Suprapubic skin (tissue), 4 donors: Measurements from ENCODE around the gene NUDT1. TPM values are rescaled to one million over a fixed set of nuclear protein-coding genes. Genes with fewer than 3 reads are reported as not detected.

ENCODE experiments used
- DNase-seq, 2 donors: peaks; one replicate each; pipeline ENCODE4 v3.0.0-alpha.2; 2019; ENCODE audit warnings: low spot score in 2 of 2
- H3K27ac ChIP-seq: fragments of 200-600 bp; sonication (generic); one replicate; pipeline ENCODE4 v1.5.1; 2019
- H3K27me3 ChIP-seq: fragments of 200-600 bp; sonication (generic); one replicate; pipeline ENCODE4 v1.5.1; 2019
- H3K36me3 ChIP-seq: fragments of 200-600 bp; sonication (generic); one replicate; pipeline ENCODE4 v1.5.1; 2019
- H3K4me1 ChIP-seq: fragments of 200-600 bp; sonication (generic); one replicate; pipeline ENCODE4 v1.5.1; 2019
- H3K4me3 ChIP-seq: fragments of 200-600 bp; sonication (generic); one replicate; pipeline ENCODE4 v1.5.1; 2019; ENCODE audit warnings: mild to moderate bottlenecking
- H3K9me3 ChIP-seq: fragments of 200-600 bp; sonication (generic); one replicate; pipeline ENCODE4 v1.5.1; 2019
- EP300 ChIP-seq: sonication (generic); formaldehyde crosslinking; IDR thresholded peaks from one replicate; pipeline ENCODE4 v1.6.1; 2017; ENCODE audit warnings: antibody characterized with exemption
- POLR2A ChIP-seq, 2 donors: fragments of 450-650 bp; IDR thresholded peaks; one replicate each; pipeline ENCODE4 v1.6.1; 2017; ENCODE audit warnings: antibody characterized with exemption in 2 of 2, mild to moderate bottlenecking in 2 of 2, moderate library complexity in 2 of 2
- POLR2AphosphoS5 ChIP-seq, 3 donors: sonication (generic); formaldehyde crosslinking; IDR thresholded peaks; one replicate each; pipeline ENCODE4 v1.6.1; 2017; ENCODE audit warnings: antibody characterized with exemption in 3 of 3
- WGBS: methylation state at CpG from one replicate; pipeline ENCODE4 v1.1.5; 2018; 5-methylcytosine and 5-hydroxymethylcytosine counted together
- total RNA-seq, 4 donors: library from RNA; depleted of rRNA; stranded (reverse); fragments of >200 nt; gene quantifications; one replicate each; pipeline ENCODE4 v1.1.0, GENCODE V29; 2016
- TF ChIP-seq, protein P1 (sequence below), 2 donors: fragments of 200-600 bp in 1 of 2; fragments of 450-650 bp in 1 of 2; sonication (generic) in 1 of 2; IDR thresholded peaks; one replicate each; pipeline ENCODE4 v1.5.1; 2016 to 2019; ENCODE audit warnings: antibody characterized with exemption in 2 of 2, mild to moderate bottlenecking in 1 of 2, moderate library complexity in 1 of 2

Gene NUDT1
- total RNA-seq, 4 donors from 2014 or later = 24.1 to 39.4 (median 28.3) TPM

DNA sequence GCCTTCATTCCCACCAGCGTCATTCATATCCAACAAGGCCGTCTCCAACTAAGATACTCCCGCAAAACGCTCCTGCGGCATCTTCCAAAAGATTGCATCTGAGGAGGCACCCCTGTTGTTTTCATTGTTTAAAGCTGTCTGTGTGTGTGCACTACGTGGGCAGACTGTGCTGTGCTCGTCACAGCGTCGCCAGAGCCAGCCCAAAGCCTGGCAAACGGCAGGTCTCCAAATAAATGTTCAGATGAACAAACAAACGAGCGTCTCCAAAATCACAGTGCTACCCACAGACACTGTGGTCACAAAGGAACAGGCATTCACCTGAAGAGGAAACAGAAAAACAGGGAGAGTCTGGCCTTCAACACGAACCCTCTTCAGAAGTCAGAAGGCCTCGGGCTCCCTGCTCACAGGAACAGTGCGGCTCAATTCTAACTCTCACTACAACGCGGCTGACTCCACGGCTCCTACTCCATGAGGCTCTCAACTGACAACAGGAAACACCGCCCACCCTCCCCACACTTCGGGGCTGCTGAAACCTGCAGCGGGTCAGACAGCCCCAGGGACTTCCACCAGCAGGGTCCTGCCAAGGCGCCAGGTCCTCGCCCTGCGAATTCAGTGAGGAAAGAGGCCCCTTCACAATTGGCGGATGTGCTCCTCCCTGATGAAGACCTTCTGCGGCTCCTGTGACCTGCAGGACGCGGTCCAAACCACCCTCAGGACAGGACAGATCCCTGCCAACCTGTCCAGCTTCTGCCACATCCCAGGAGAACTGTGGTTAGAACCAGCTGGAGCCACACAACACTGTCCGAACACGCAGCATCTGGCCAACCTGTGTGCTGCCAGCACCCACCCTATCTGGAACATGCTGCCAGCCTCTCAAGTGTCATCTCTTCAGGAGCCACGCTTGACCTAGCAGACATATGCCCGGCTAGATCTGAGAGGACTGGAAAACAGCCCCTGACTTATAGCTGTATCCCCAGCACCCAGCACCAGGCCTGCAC lies 45.3 kb upstream of the NUDT1 start:
- 94% methylated on average over 17 of the region's 32 CpGs for WGBS
- Histone ChIP-seq H3K4me3 (no peak overlapping the region), H3K4me1 (no peaks in the 10 kb centered on the region), H3K9me3 (no peaks in the 10 kb centered on the region), H3K36me3 (peaks cover 27% of the 10 kb centered on the region), H3K27me3 (no peaks in the 10 kb centered on the region), H3K27ac (no peak overlapping the region)
- no peak for TF ChIP-seq POLR2AphosphoS5 (IDR thresholded peaks at IDR 0.05)
- TF ChIP-seq POLR2A (IDR thresholded peaks at IDR 0.05) = no peak
- TF ChIP-seq, protein P1, sequence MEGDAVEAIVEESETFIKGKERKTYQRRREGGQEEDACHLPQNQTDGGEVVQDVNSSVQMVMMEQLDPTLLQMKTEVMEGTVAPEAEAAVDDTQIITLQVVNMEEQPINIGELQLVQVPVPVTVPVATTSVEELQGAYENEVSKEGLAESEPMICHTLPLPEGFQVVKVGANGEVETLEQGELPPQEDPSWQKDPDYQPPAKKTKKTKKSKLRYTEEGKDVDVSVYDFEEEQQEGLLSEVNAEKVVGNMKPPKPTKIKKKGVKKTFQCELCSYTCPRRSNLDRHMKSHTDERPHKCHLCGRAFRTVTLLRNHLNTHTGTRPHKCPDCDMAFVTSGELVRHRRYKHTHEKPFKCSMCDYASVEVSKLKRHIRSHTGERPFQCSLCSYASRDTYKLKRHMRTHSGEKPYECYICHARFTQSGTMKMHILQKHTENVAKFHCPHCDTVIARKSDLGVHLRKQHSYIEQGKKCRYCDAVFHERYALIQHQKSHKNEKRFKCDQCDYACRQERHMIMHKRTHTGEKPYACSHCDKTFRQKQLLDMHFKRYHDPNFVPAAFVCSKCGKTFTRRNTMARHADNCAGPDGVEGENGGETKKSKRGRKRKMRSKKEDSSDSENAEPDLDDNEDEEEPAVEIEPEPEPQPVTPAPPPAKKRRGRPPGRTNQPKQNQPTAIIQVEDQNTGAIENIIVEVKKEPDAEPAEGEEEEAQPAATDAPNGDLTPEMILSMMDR (IDR thresholded peaks at IDR 0.05) = no peak
- no peak for TF ChIP-seq EP300
- no peak for DNase-seq

DNA sequence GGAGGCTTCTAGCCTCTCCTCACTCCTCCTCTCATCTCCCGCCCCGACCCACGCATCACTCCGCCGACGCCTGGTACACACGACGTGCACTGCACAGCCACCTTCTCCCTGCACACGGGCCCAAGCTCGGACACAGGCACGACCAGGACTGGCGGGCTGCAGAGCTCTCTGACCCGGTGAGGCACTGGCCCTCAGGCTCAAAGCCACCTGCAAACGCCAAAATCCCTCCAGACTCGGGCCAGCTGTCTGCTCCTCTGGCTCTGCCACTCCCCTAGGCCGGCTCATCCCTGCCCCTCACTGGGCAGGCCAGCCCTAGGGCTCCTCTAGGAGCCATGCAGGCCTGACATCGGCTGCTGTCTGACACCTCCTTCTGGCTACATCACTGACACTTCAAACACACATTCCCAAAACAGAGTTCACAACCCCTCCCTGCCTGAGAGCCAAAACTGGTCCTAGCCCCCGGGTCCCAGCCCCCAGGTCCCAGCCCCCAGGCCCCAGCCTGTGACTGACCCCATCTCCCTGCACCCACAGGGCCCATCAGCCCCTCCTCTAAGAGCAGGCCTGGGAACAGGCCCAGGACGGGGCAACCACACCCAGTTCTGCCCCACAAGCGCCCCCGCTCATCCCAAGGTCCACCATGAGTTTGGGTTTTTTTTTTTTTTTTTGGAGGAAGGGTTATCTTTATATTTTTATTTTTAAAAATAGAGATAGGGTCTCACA lies 44.4 kb upstream of the NUDT1 start:
- WGBS = 93% methylated on average over 21 of the region's 21 CpGs
- Histone ChIP-seq H3K4me3 (no peak overlapping the region), H3K9me3 (no peaks in the 10 kb centered on the region), H3K27me3 (no peaks in the 10 kb centered on the region), H3K4me1 (no peaks in the 10 kb centered on the region), H3K36me3 (peaks cover 27% of the 10 kb centered on the region), H3K27ac (no peak overlapping the region)
- TF ChIP-seq POLR2A (IDR thresholded peaks at IDR 0.05) = no peak
- no peak for TF ChIP-seq EP300
- TF ChIP-seq, protein P1 (IDR thresholded peaks at IDR 0.05) = no peak
- no peak for TF ChIP-seq POLR2AphosphoS5 (IDR thresholded peaks at IDR 0.05)
- no peak for DNase-seq

DNA sequence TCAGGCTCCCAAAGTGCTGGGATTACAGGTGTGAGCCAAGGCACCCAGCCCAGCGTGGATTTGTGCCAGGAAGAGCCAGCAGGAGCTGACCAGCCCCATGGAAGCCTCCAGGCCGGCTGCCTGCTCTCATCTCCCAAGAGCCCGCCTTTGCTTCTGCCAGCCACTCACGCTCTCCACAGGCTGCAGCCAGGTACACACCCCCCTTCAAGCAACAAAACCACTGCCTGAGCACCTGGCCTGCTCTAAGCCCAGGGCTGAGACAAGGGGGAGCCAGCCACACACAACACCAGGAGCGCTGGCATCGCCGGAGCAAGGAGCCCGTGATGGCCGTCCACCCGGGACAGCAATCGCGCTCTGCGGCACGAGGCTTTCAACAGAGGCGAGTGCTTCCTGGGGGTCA lies 43.8 kb upstream of the NUDT1 start:
- H3K27me3 ChIP-seq = no peaks in the 10 kb centered on the region
- 81% methylated on average over 7 of the region's 15 CpGs for WGBS
- H3K4me1 ChIP-seq = no peaks in the 10 kb centered on the region
- H3K36me3 ChIP-seq = peaks cover 27% of the 10 kb centered on the region
- TF ChIP-seq POLR2AphosphoS5 (IDR thresholded peaks at IDR 0.05) (no peak), EP300 (no peak), POLR2A (IDR thresholded peaks at IDR 0.05) (no peak)
- TF ChIP-seq, protein P1 (IDR thresholded peaks at IDR 0.05) = no peak
- no peak overlapping the region for H3K4me3 ChIP-seq
- no peaks in the 10 kb centered on the region for H3K9me3 ChIP-seq
- no peak overlapping the region for H3K27ac ChIP-seq
- DNase-seq = no peak

DNA sequence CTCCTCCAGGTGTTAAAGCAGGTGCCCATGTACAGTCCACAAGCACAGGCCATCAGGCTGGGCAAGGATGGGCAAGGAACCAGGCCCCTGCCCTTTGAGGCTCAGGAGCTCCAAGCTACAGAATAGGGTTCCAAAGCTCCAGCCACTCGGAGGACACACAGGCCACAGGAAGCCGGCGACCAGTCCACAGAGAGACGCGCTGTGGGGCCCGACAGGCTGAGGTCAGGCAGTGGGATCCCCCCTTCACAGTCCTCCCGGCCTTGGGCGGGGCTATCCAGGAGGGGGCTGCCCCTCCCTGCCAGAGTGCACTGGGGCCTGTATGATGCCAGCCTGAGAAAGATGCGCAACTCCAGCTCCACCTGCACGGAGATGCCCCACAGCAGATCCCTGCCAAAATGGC lies 43.3 kb upstream of the NUDT1 start:
- H3K4me1 ChIP-seq = no peaks in the 10 kb centered on the region
- no peak for DNase-seq
- no CpG with 5 or more reads among the region's 10 CpGs for WGBS
- no peak overlapping the region for H3K4me3 ChIP-seq
- H3K27me3 ChIP-seq = no peaks in the 10 kb centered on the region
- TF ChIP-seq POLR2A (IDR thresholded peaks at IDR 0.05) (no peak), POLR2AphosphoS5 (IDR thresholded peaks at IDR 0.05) (no peak), EP300 (no peak)
- TF ChIP-seq, protein P1 (IDR thresholded peaks at IDR 0.05) = no peak
- no peak overlapping the region for H3K27ac ChIP-seq
- no peaks in the 10 kb centered on the region for H3K9me3 ChIP-seq
- peaks cover 27% of the 10 kb centered on the region for H3K36me3 ChIP-seq

DNA sequence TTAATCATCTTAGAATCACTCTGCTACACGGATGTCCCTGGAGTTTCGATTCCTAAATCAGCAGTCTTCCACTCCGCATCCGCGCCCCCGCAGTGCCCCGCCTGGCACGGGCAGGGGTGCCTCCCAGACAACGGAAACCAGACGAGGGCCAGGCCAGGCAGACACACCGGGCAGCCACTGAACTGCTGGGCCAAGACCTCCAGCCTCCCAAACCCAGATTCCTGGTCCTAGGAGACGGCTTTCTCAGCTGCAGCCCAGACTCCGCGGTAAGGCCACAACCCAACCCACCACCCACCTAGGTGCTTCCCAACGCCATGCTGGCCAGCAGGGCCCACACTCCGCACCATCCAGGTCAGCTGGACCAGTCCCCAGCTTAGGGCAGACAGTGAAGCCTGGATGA lies 42.5 kb upstream of the NUDT1 start:
- 91% methylated on average over 16 of the region's 16 CpGs for WGBS
- Histone ChIP-seq H3K27ac (no peak overlapping the region), H3K9me3 (no peaks in the 10 kb centered on the region), H3K4me3 (no peak overlapping the region), H3K27me3 (no peaks in the 10 kb centered on the region), H3K36me3 (peaks cover 27% of the 10 kb centered on the region), H3K4me1 (no peaks in the 10 kb centered on the region)
- DNase-seq = no peak
- no peak for TF ChIP-seq POLR2A (IDR thresholded peaks at IDR 0.05)
- TF ChIP-seq, protein P1 (IDR thresholded peaks at IDR 0.05) = no peak
- no peak for TF ChIP-seq EP300
- TF ChIP-seq POLR2AphosphoS5 (IDR thresholded peaks at IDR 0.05) = no peak
